ENCODE measurements around the gene IL23A. TPM values are rescaled to one million over a fixed set of nuclear protein-coding genes. Genes with fewer than 3 reads are reported as not detected.
A peak's percentile ranks its signal among the peaks of the same experiment; 100 is the strongest.

IL23A gene
- total RNA-seq, 3 donors from 2014 or later, result 0.55 TPM; not detected in 2

DNA sequence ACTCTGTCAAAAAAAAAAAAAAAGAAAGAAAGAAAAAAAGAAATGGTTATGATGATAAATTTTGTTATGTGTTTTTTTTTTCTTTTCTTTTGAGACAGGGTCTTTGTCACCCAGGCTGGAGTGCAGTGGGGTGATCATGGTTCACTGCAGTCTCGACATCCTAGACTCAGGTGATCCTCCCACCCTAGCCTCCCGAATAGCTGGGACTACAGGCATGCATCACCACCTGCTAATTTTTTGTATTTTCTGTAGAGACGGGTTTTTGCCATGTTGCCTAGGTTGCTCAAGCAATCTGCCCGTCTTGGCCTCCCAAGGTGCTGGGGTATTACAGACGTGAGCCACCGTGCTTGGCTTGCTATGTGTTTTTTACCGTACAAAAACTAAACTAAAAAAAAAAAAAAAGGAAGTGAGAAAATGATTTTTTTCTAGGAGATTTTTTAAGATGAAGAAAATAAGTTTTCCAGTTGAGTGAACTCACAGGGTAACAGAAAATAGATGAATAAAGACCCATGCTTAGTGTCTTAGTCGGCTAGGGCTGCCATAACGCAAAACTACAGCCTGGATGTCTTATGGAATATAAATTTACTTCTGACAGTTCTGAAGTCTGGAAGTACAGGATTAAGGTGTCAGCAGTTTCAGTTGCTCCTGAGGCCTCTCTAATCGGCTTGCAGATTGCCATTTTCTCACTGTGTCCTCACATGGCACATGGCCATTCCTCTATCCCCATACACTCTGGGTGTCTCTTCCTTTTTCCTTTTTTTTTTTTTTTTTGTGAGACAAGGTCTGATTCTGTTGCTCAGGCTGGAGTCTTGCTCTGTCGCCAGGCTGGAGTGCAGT, 37.1 kb downstream of the IL23A start:
- Histone ChIP-seq H3K36me3 (ENCODE audit: low read depth) (no peaks in the 10 kb centered on the region), H3K4me1 (ENCODE audit: low read depth) (no peaks in the 10 kb centered on the region), H3K9me3 (no peaks in the 10 kb centered on the region), H3K4me3 (no peak overlapping the region)
- no peak for DNase-seq
- intact Hi-C loops (cut with DNase I, micrococcal nuclease), result no loop called here
- ATAC-seq, result peak; percentile 41
- TF ChIP-seq, protein P1, sequence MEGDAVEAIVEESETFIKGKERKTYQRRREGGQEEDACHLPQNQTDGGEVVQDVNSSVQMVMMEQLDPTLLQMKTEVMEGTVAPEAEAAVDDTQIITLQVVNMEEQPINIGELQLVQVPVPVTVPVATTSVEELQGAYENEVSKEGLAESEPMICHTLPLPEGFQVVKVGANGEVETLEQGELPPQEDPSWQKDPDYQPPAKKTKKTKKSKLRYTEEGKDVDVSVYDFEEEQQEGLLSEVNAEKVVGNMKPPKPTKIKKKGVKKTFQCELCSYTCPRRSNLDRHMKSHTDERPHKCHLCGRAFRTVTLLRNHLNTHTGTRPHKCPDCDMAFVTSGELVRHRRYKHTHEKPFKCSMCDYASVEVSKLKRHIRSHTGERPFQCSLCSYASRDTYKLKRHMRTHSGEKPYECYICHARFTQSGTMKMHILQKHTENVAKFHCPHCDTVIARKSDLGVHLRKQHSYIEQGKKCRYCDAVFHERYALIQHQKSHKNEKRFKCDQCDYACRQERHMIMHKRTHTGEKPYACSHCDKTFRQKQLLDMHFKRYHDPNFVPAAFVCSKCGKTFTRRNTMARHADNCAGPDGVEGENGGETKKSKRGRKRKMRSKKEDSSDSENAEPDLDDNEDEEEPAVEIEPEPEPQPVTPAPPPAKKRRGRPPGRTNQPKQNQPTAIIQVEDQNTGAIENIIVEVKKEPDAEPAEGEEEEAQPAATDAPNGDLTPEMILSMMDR (IDR thresholded peaks at IDR 0.05), result no peak

DNA sequence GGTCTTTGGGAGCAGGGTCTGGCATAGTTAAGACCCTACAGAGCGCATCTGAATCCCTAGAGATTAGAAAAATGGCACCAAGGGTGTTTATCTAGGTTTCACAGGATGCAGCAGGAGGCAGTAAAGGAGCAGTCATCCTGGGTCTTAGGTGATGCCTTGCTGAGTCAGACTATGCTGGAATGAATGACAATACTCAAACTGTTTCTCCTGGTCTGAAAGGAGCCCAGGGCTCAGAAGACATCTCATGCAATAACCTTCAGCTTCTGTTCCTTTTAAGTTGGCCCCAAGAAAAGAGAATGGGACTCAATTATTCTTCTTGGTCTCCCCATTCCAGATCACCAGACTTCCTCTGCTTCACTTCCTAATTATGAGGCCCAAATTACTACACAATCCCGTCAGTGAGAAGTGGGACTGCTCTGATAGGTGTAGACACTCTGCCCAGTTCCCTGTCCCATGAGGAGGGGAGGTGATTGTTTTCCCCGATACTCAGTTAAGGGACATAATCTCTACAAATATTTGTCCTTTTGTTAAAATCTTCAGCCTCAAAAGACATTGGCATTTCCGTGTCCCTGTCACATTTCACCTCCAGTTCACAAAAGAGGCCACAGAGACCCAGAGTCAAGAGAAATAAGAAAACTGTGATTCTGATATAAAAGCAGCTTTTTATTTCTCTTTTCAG, 38.8 kb downstream of the IL23A start:
- TF ChIP-seq, protein P1 (IDR thresholded peaks at IDR 0.05), result no peak
- H3K4me3 ChIP-seq, result no peak overlapping the region
- H3K4me1 ChIP-seq (ENCODE audit: low read depth), result no peaks in the 10 kb centered on the region
- ATAC-seq (no peak), DNase-seq (no peak)
- no peaks in the 10 kb centered on the region for H3K36me3 ChIP-seq (ENCODE audit: low read depth)
- no peaks in the 10 kb centered on the region for H3K9me3 ChIP-seq
- intact Hi-C loops (cut with DNase I, micrococcal nuclease), result no loop called here

DNA sequence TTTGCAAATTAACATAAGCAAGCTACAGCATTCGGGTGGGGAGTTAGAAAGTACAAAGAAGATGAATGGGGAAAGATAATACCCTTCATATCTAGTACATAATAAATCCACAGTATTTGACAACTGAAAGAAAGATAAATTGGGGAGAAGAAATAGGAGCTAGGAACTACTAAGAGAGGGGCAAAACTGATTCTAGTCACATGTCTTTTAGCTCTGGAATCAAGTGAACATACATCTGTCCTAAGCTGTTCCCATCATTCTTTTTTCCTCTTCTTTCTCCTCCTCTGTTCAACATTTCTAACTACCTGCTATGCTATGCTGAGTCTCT, 39.3 kb downstream of the IL23A start:
- no peaks in the 10 kb centered on the region for H3K9me3 ChIP-seq
- no peaks in the 10 kb centered on the region for H3K4me1 ChIP-seq (ENCODE audit: low read depth)
- intact Hi-C loops (cut with DNase I, micrococcal nuclease), result no loop called here
- H3K4me3 ChIP-seq, result no peak overlapping the region
- no peaks in the 10 kb centered on the region for H3K36me3 ChIP-seq (ENCODE audit: low read depth)
- ATAC-seq (no peak), DNase-seq (no peak)
- TF ChIP-seq, protein P1 (IDR thresholded peaks at IDR 0.05), result no peak

DNA sequence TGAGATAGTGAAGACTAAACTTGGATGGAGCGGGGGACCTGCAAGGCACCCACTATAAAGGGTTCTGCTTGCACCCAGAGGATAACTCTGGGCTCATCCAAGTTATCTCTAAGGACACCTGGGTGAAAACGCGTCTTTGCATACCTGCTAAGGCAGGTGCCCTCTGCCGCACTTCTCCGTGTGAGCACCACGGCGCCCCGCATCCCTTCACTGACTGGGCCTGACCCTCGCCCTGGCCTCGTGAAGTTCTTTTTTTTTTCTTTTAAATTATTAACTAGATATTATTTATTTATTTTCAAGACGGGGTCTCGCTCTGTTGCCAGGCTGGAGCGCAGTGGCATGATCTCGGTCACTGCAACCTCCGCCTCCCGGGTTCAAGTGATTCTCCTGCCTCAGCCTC, 43.9 kb downstream of the IL23A start:
- intact Hi-C loops (cut with DNase I, micrococcal nuclease), result no loop called here
- H3K36me3 ChIP-seq (ENCODE audit: low read depth), result no peaks in the 10 kb centered on the region
- no peaks in the 10 kb centered on the region for H3K9me3 ChIP-seq
- no peaks in the 10 kb centered on the region for H3K4me1 ChIP-seq (ENCODE audit: low read depth)
- DNase-seq (no peak), ATAC-seq (no peak)
- no peak overlapping the region for H3K4me3 ChIP-seq
- TF ChIP-seq, protein P1 (IDR thresholded peaks at IDR 0.05), result no peak

DNA sequence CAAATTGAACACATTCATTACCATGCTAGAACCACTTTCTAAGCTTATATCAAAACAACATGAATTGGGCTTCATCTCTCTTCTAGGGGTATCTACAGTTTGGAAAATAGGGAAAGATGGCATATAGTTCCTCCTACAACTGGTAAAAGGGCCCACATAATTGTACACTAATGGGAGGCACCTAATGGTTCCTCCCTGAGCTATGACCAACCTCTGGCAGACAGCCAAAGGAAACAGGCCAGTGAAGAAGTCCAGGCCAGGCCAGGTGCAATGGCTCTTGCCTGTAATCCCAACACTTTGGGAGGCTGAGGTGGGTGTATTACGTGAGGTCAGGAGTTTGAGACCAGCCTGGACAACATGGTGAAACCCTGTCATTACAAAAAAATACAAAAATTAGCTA, 47.2 kb downstream of the IL23A start:
- ATAC-seq, result no peak

More for the DNA sequence above, 47.2 kb downstream of the IL23A start:
- TF ChIP-seq, protein P1 (IDR thresholded peaks at IDR 0.05), result no peak
- no peak for DNase-seq
- Histone ChIP-seq H3K4me3 (no peak overlapping the region), H3K36me3 (ENCODE audit: low read depth) (no peaks in the 10 kb centered on the region), H3K4me1 (ENCODE audit: low read depth) (no peaks in the 10 kb centered on the region), H3K9me3 (no peaks in the 10 kb centered on the region)
- intact Hi-C loops (cut with DNase I, micrococcal nuclease), result no loop called here

Measured in mucosa of descending colon (tissue), 3 donors.